HFFc6 (cell line): ENCODE data around the gene TBC1D4. TPM values are rescaled to one million over a fixed set of nuclear protein-coding genes. Genes with fewer than 3 reads are reported as not detected.
"Not testable (repeated sequence)": the region's sequence is repeated elsewhere in the genome, so short reads cannot be mapped to it uniquely, and the experiment has no call there.

Source experiments
- DNase-seq: peaks from one replicate; pipeline ENCODE4 v3.0.0-alpha.2; 2018
- H3K27ac Mint-ChIP-seq: 2 replicates; pipeline ENCODE4 v1.8.0; 2020; ENCODE audit warnings: mild to moderate bottlenecking, mixed read lengths
- H3K27me3 Mint-ChIP-seq: 2 replicates; pipeline ENCODE4 v1.8.0; 2021; ENCODE audit warnings: mild to moderate bottlenecking, moderate library complexity, mixed read lengths; ENCODE audit not compliant: insufficient read depth
- H3K36me3 Mint-ChIP-seq: 2 replicates; pipeline ENCODE4 v1.8.0; 2021; ENCODE audit warnings: low read depth, mixed read lengths
- H3K4me1 Mint-ChIP-seq: 2 replicates; pipeline ENCODE4 v1.8.0; 2020; ENCODE audit warnings: low read depth, mixed read lengths
- H3K4me3 Mint-ChIP-seq: 2 replicates; pipeline ENCODE4 v1.8.0; 2020; ENCODE audit warnings: mild to moderate bottlenecking, moderate library complexity, mixed read lengths
- H3K9me3 Mint-ChIP-seq: 2 replicates; pipeline ENCODE4 v1.8.0; 2020; ENCODE audit warnings: mild to moderate bottlenecking, mixed read lengths
- CTCF ChIP-seq: fragments of 200-600 bp; sonication (generic); IDR thresholded peaks from 2 replicates; pipeline ENCODE4 v1.5.0; 2021; ENCODE audit warnings: antibody characterized with exemption, mild to moderate bottlenecking
- total RNA-seq, 6 experiments: library from RNA; stranded (reverse); fragmentation: NEBNext Ultra II Directional; extraction: Animal tissue kit (Norgen Biotek cat#: 25700); gene quantifications; 2 replicates in 1 of 6; 3 replicates in 5 of 6; pipeline ENCODE4 v1.2.3, GENCODE V29; 2021

Gene TBC1D4
- total RNA-seq, 6 experiments from 2014 or later, result 13.6 to 20.6 (median 16.6) TPM

- DNase-seq, result peak; percentile 33
- Mint-ChIP-seq H3K9me3 (no peaks in the 10 kb centered on the region), H3K36me3 (peaks cover 25% of the 10 kb centered on the region), H3K27ac (peak overlapping the region; percentile 74), H3K4me1 (peaks cover 84% of the 10 kb centered on the region), H3K27me3 (no peaks in the 10 kb centered on the region), H3K4me3 (peak overlapping the region; percentile 52)
- no peak for TF ChIP-seq CTCF
Measured at GRCh38 chr13:75356421-75356820, 125.5 kb downstream of the TBC1D4 start.

- H3K4me3 Mint-ChIP-seq, result peak overlapping the region; percentile 52; the same call in 1 of the 2 replicates
- no peak for TF ChIP-seq CTCF
- H3K27me3 Mint-ChIP-seq, result no peaks in the 10 kb centered on the region
- no peaks in the 10 kb centered on the region for H3K9me3 Mint-ChIP-seq
- DNase-seq, result no peak
- H3K27ac Mint-ChIP-seq, result peak overlapping the region; percentile 74
- H3K4me1 Mint-ChIP-seq, result peaks cover 79% of the 10 kb centered on the region
- peaks cover 25% of the 10 kb centered on the region for H3K36me3 Mint-ChIP-seq
Measured at GRCh38 chr13:75355609-75356008, 126.4 kb downstream of the TBC1D4 start.

- DNase-seq, result no peak
- no peak overlapping the region for H3K4me3 Mint-ChIP-seq
Measured at GRCh38 chr13:75353781-75354193, 128.2 kb downstream of the TBC1D4 start.

GRCh38 chr13:75352641-75353327 is 129.2 kb downstream of the TBC1D4 start:
- no peak for DNase-seq
- Mint-ChIP-seq H3K36me3 (peaks cover 37% of the 10 kb centered on the region), H3K27me3 (no peaks in the 10 kb centered on the region), H3K4me3 (no peak overlapping the region), H3K4me1 (peaks cover 64% of the 10 kb centered on the region), H3K9me3 (no peaks in the 10 kb centered on the region), H3K27ac (no peak overlapping the region)
- no peak for TF ChIP-seq CTCF

More at GRCh38 chr13:75353781-75354193, 128.2 kb downstream of the TBC1D4 start:
- no peaks in the 10 kb centered on the region for H3K9me3 Mint-ChIP-seq
- TF ChIP-seq CTCF, result no peak
- H3K4me1 Mint-ChIP-seq, result peaks cover 66% of the 10 kb centered on the region
- H3K27ac Mint-ChIP-seq, result no peak overlapping the region
- H3K27me3 Mint-ChIP-seq, result no peaks in the 10 kb centered on the region
- peaks cover 28% of the 10 kb centered on the region for H3K36me3 Mint-ChIP-seq

- Mint-ChIP-seq H3K36me3 (peaks cover 46% of the 10 kb centered on the region), H3K4me1 (peaks cover 52% of the 10 kb centered on the region)
- not testable (repeated sequence) for H3K4me3 Mint-ChIP-seq, H3K27ac Mint-ChIP-seq, H3K27me3 Mint-ChIP-seq, DNase-seq, H3K9me3 Mint-ChIP-seq
Measured at GRCh38 chr13:75351538-75351937, 130.4 kb downstream of the TBC1D4 start.

GRCh38 chr13:75347925-75348324 is 134.0 kb downstream of the TBC1D4 start:
- no peak overlapping the region for H3K4me3 Mint-ChIP-seq
- TF ChIP-seq CTCF, result no peak
- no peaks in the 10 kb centered on the region for H3K27me3 Mint-ChIP-seq
- peaks cover 34% of the 10 kb centered on the region for H3K36me3 Mint-ChIP-seq
- DNase-seq, result no peak
- H3K9me3 Mint-ChIP-seq, result no peaks in the 10 kb centered on the region
- no peak overlapping the region for H3K27ac Mint-ChIP-seq
- peaks cover 33% of the 10 kb centered on the region for H3K4me1 Mint-ChIP-seq
